Measurements from ENCODE around the gene DCAF6.
A peak's percentile ranks its signal among the peaks of the same experiment; 100 is the strongest.
"Not testable (repeated sequence)": the region's sequence is repeated elsewhere in the genome, so short reads cannot be mapped to it uniquely, and the experiment has no call there.

Gene DCAF6

GRCh38 chr1:167924543-167925231 is 11.8 kb upstream of the DCAF6 start:
- Mint-ChIP-seq H3K4me1 (peaks cover 39% of the 10 kb centered on the region), H3K9me3 (no peaks in the 10 kb centered on the region), H3K27me3 (ENCODE audit: low read depth, poor library complexity) (no peaks in the 10 kb centered on the region), H3K36me3 (ENCODE audit: low read depth) (no peaks in the 10 kb centered on the region), H3K4me3 (no peak overlapping the region), H3K27ac (no peak overlapping the region)
- no peak for DNase-seq
- TF ChIP-seq CTCF (IDR thresholded peaks at IDR 0.05) = no peak

GRCh38 chr1:167926486-167926997 is 9.9 kb upstream of the DCAF6 start:
- H3K4me3 Mint-ChIP-seq = peak overlapping the region; percentile 7

GRCh38 chr1:167927046-167927754 is 9.3 kb upstream of the DCAF6 start:
- no peak for DNase-seq
- H3K9me3 Mint-ChIP-seq = no peaks in the 10 kb centered on the region
- H3K27ac Mint-ChIP-seq = peak overlapping the region; percentile 62
- TF ChIP-seq CTCF (IDR thresholded peaks at IDR 0.05) = no peak
- peak overlapping the region; percentile 7 for H3K4me3 Mint-ChIP-seq
- no peaks in the 10 kb centered on the region for H3K36me3 Mint-ChIP-seq (ENCODE audit: low read depth)
- no peaks in the 10 kb centered on the region for H3K27me3 Mint-ChIP-seq (ENCODE audit: low read depth, poor library complexity)
- H3K4me1 Mint-ChIP-seq = peaks cover 39% of the 10 kb centered on the region

More at GRCh38 chr1:167926486-167926997, 9.9 kb upstream of the DCAF6 start:
- Mint-ChIP-seq H3K27me3 (ENCODE audit: low read depth, poor library complexity) (no peaks in the 10 kb centered on the region), H3K36me3 (ENCODE audit: low read depth) (no peaks in the 10 kb centered on the region), H3K27ac (peak overlapping the region; percentile 62), H3K4me1 (peaks cover 39% of the 10 kb centered on the region), H3K9me3 (no peaks in the 10 kb centered on the region)
- DNase-seq = no peak
- TF ChIP-seq CTCF (IDR thresholded peaks at IDR 0.05) = no peak

GRCh38 chr1:167928457-167928852 is 8.0 kb upstream of the DCAF6 start:
- no peak overlapping the region for H3K27ac Mint-ChIP-seq

GRCh38 chr1:167928919-167929318 is 7.6 kb upstream of the DCAF6 start:
- not testable (repeated sequence) for H3K27me3 Mint-ChIP-seq (ENCODE audit: low read depth, poor library complexity); H3K4me3 Mint-ChIP-seq; H3K9me3 Mint-ChIP-seq; H3K36me3 Mint-ChIP-seq (ENCODE audit: low read depth); DNase-seq; H3K27ac Mint-ChIP-seq
- H3K4me1 Mint-ChIP-seq = peaks cover 30% of the 10 kb centered on the region

More at GRCh38 chr1:167928457-167928852, 8.0 kb upstream of the DCAF6 start:
- Mint-ChIP-seq H3K4me3 (no peak overlapping the region), H3K4me1 (peaks cover 30% of the 10 kb centered on the region), H3K36me3 (ENCODE audit: low read depth) (no peaks in the 10 kb centered on the region), H3K27me3 (ENCODE audit: low read depth, poor library complexity) (no peaks in the 10 kb centered on the region), H3K9me3 (no peaks in the 10 kb centered on the region)
- DNase-seq = no peak
- TF ChIP-seq CTCF (IDR thresholded peaks at IDR 0.05) = no peak

GRCh38 chr1:167929725-167930124 is 6.8 kb upstream of the DCAF6 start:
- peaks cover 38% of the 10 kb centered on the region for H3K4me1 Mint-ChIP-seq
- no peaks in the 10 kb centered on the region for H3K9me3 Mint-ChIP-seq
- no peak overlapping the region for H3K27ac Mint-ChIP-seq
- no peaks in the 10 kb centered on the region for H3K36me3 Mint-ChIP-seq (ENCODE audit: low read depth)
- DNase-seq = no peak
- H3K4me3 Mint-ChIP-seq = no peak overlapping the region
- H3K27me3 Mint-ChIP-seq (ENCODE audit: low read depth, poor library complexity) = peaks cover 3% of the 10 kb centered on the region
- no peak for TF ChIP-seq CTCF (IDR thresholded peaks at IDR 0.05)
